Fibroblast of lung (primary cell): ENCODE results near the gene POLK. TPM values are rescaled to one million over a fixed set of nuclear protein-coding genes. Genes with fewer than 3 reads are reported as not detected.
"Not testable (repeated sequence)": the region's sequence is repeated elsewhere in the genome, so short reads cannot be mapped to it uniquely, and the experiment has no call there.

ENCODE experiments used
- DNase-seq, 2 donors: peaks; one replicate each; pipeline versions ENCODE4 v3.0.0 to v3.0.0-alpha.2; 2010; ENCODE audit warnings: low read depth in 2 of 2
- H2AFZ ChIP-seq: 2 replicates; pipeline ENCODE4 v1.5.1; 2012; ENCODE audit warnings: low read length, control low read depth, inconsistent platforms
- H3K27ac ChIP-seq: 2 replicates; pipeline ENCODE4 v1.5.1; 2011; ENCODE audit warnings: low read length, control low read depth; ENCODE audit not compliant: insufficient read depth
- H3K27me3 ChIP-seq: 2 replicates; pipeline ENCODE4 v1.5.1; 2011; ENCODE audit warnings: mild to moderate bottlenecking, low read length; ENCODE audit not compliant: control insufficient read depth, insufficient read depth
- H3K36me3 ChIP-seq: 2 replicates; pipeline ENCODE4 v1.5.1; 2011; ENCODE audit warnings: low read length; ENCODE audit not compliant: control insufficient read depth, insufficient read depth
- H3K4me1 ChIP-seq: 2 replicates; pipeline ENCODE4 v1.5.1; 2011; ENCODE audit warnings: low read length; ENCODE audit not compliant: control insufficient read depth, insufficient read depth; ENCODE audit errors: extremely low read depth
- H3K4me2 ChIP-seq: 2 replicates; pipeline ENCODE4 v1.5.1; 2011; ENCODE audit warnings: low read length, control low read depth; ENCODE audit not compliant: insufficient read depth; ENCODE audit errors: extremely low read depth
- H3K4me3 ChIP-seq, 4 experiments: fragments of 200-600 bp in 1 of 4; sonication (generic) in 1 of 4; replicated peaks in 1 of 4; 2 replicates each; pipeline ENCODE4 v1.5.1; 2011 to 2016; ENCODE audit warnings: low read length in 4 of 4, low read depth in 3 of 4, mild to moderate bottlenecking in 3 of 4, control low read depth in 2 of 4, inconsistent platforms in 1 of 4, mixed read lengths in 1 of 4; ENCODE audit not compliant: insufficient read depth in 1 of 4; ENCODE audit errors: control extremely low read depth in 1 of 4
- H3K79me2 ChIP-seq: 2 replicates; pipeline ENCODE4 v1.5.1; 2012; ENCODE audit warnings: mild to moderate bottlenecking, low read length, inconsistent platforms; ENCODE audit not compliant: control insufficient read depth, insufficient read depth
- H3K9ac ChIP-seq: 2 replicates; pipeline ENCODE4 v1.5.1; 2011; ENCODE audit warnings: mild to moderate bottlenecking, low read length, control low read depth; ENCODE audit not compliant: insufficient read depth
- H3K9me3 ChIP-seq: 2 replicates; pipeline ENCODE4 v1.5.1; 2012; ENCODE audit warnings: low read depth, low read length; ENCODE audit not compliant: control insufficient read depth, insufficient read depth
- H4K20me1 ChIP-seq: 2 replicates; pipeline ENCODE4 v1.5.1; 2011; ENCODE audit warnings: low read length; ENCODE audit not compliant: control insufficient read depth, insufficient read depth; ENCODE audit errors: extremely low read depth
- EZH2 ChIP-seq: IDR thresholded peaks from 2 replicates; pipeline ENCODE4 v1.5.1; 2012; ENCODE audit warnings: low read length, control low read depth, mild to moderate bottlenecking; ENCODE audit errors: missing control alignments
- polyA plus RNA-seq, 2 donors: library from polyadenylated mRNA; depleted of rRNA in 1 of 2; stranded (reverse) in 1 of 2; unstranded in 1 of 2; fragments of >200 nt; gene quantifications; 2 replicates each; pipeline ENCODE4 v1.2.1, GENCODE V29; 2011 to 2012; ENCODE audit warnings: missing spikeins in 1 of 2
- total RNA-seq: library from RNA; depleted of rRNA; stranded (reverse); fragments of >200 nt; gene quantifications from 2 replicates; pipeline ENCODE4 v1.2.1, GENCODE V29; 2014
- TF ChIP-seq, protein P1 (sequence below), 2 donors: IDR thresholded peaks in 1 of 2; conservative IDR thresholded peaks in 1 of 2; 1 replicate in 1 of 2; 2 replicates in 1 of 2; pipeline ENCODE4 v1.5.1; 2011 to 2012; ENCODE audit warnings: low read length in 2 of 2, control low read depth in 1 of 2, inconsistent platforms in 1 of 2, low read depth in 1 of 2, mild to moderate bottlenecking in 1 of 2

POLK gene
- total and polyA plus RNA-seq, 2 donors (not counting 1 experiment from before 2014, with no cell fraction given): 32.0 to 44.9 TPM

DNA sequence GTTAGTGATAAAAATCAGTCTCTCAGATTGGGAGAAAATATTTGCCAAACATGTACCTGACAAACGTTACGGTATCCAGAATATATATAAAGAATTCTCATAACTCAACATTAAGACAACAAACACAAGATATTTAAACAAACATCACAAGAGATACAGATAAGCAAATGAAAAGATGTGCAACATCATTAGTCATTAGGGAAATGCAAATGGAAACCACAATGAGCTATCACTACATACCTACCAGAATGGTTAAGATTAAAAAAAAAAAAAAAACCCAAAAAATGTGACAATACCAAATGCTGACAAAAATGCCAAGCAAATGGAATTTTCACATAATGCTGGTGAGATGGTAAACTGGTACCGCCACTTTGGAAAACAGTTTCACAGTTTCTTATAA lies 15.7 kb upstream of the POLK start:
- Histone ChIP-seq H3K79me2 (peaks cover 2% of the 10 kb centered on the region), H3K36me3 (peaks cover 2% of the 10 kb centered on the region), H3K9me3 (no peaks in the 10 kb centered on the region), H3K9ac (no peak overlapping the region), H2AFZ (no peak overlapping the region), H3K4me1 (no peaks in the 10 kb centered on the region), H3K27ac (no peak overlapping the region), H3K4me3 (no peak overlapping the region), H4K20me1 (no peaks in the 10 kb centered on the region), H3K27me3 (no peaks in the 10 kb centered on the region), H3K4me2 (no peak overlapping the region)
- TF ChIP-seq, protein P1, sequence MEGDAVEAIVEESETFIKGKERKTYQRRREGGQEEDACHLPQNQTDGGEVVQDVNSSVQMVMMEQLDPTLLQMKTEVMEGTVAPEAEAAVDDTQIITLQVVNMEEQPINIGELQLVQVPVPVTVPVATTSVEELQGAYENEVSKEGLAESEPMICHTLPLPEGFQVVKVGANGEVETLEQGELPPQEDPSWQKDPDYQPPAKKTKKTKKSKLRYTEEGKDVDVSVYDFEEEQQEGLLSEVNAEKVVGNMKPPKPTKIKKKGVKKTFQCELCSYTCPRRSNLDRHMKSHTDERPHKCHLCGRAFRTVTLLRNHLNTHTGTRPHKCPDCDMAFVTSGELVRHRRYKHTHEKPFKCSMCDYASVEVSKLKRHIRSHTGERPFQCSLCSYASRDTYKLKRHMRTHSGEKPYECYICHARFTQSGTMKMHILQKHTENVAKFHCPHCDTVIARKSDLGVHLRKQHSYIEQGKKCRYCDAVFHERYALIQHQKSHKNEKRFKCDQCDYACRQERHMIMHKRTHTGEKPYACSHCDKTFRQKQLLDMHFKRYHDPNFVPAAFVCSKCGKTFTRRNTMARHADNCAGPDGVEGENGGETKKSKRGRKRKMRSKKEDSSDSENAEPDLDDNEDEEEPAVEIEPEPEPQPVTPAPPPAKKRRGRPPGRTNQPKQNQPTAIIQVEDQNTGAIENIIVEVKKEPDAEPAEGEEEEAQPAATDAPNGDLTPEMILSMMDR (conservative IDR thresholded peaks at IDR 0.05 in 1 of 2, IDR thresholded peaks at IDR 0.05 in 1 of 2; ENCODE audit: low read depth in 1 of 2, low read length in 2 of 2): no peak
- no peak for TF ChIP-seq EZH2
- DNase-seq: peak in 1 of 2 donors; percentile 9

DNA sequence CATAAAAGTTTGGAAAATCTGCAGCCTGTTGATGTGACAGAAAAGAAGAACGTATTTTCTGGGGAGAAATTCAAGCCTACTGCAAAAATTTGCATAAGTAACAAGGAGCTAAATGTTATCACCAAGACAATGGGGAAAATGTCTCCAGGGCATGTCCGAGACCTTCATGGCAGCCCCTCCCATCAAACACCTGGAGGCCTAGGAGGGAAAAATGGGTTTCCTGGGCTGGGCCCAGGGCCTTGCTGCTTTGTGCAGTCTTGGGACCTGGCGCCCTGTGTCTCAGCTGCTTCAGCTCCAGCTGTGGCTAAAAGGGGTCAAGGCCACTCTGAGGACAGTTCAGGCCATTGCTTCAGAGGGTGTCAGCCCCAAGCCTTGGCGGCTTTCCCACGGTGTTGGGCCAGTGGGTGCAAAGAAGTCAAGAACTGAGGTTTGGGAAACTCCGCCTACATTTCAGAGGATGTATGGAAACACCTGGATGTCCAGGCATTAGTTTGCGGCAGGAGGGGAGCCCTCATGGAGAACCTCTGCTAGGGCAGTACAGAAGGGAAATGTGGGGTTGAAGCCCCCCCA lies 13.4 kb upstream of the POLK start:
- Histone ChIP-seq H4K20me1 (no peaks in the 10 kb centered on the region), H3K79me2 (peaks cover 2% of the 10 kb centered on the region), H3K4me3 (no peak overlapping the region), H3K9me3 (no peaks in the 10 kb centered on the region), H3K27ac (no peak overlapping the region), H3K4me1 (no peaks in the 10 kb centered on the region), H2AFZ (no peak overlapping the region), H3K27me3 (no peaks in the 10 kb centered on the region), H3K9ac (no peak overlapping the region), H3K4me2 (no peak overlapping the region), H3K36me3 (no peaks in the 10 kb centered on the region)
- no peak for TF ChIP-seq EZH2
- TF ChIP-seq, protein P1 (conservative IDR thresholded peaks at IDR 0.05 in 1 of 2, IDR thresholded peaks at IDR 0.05 in 1 of 2; ENCODE audit: low read depth in 1 of 2, low read length in 2 of 2): no peak
- DNase-seq: no peak

GRCh38 chr5:75498875-75499274 lies 12.8 kb upstream of the POLK start:
- not testable (repeated sequence) for H3K9ac ChIP-seq, DNase-seq, H3K79me2 ChIP-seq, H2AFZ ChIP-seq, H3K27ac ChIP-seq, H3K4me1 ChIP-seq, H4K20me1 ChIP-seq, H3K27me3 ChIP-seq, H3K9me3 ChIP-seq, H3K4me3 ChIP-seq, H3K36me3 ChIP-seq, H3K4me2 ChIP-seq

DNA sequence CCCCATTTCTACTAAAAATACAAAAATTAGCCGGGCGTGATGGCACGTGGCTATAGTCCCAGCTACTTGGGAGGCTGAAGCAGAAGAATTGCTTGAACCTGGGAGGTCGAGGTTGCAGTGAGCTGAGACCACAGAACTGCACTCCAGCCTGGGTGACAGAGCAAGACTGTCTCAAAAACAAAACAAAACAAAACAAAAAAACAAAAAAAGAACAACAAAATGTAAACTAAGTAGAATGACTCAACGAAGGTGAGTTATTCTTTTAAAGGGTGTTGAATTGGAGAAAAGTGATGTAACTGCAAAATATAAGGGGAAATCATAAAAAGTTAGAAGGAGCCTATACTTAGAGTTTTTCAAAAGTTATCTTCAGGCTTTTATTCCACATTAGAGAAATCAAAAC lies 6.6 kb upstream of the POLK start:
- H4K20me1 ChIP-seq, H3K4me2 ChIP-seq, DNase-seq, H3K4me3 ChIP-seq, H3K4me1 ChIP-seq, H3K9ac ChIP-seq, H3K36me3 ChIP-seq, H3K27ac ChIP-seq, H3K27me3 ChIP-seq, H3K9me3 ChIP-seq, H2AFZ ChIP-seq: not testable (repeated sequence)
- H3K79me2 ChIP-seq: peaks cover 37% of the 10 kb centered on the region
